ENCODE results near the gene APOA1.
A peak's percentile ranks its signal among the peaks of the same experiment; 100 is the strongest.
"Not testable (repeated sequence)": the region's sequence is repeated elsewhere in the genome, so short reads cannot be mapped to it uniquely, and the experiment has no call there.

Gene APOA1

DNA sequence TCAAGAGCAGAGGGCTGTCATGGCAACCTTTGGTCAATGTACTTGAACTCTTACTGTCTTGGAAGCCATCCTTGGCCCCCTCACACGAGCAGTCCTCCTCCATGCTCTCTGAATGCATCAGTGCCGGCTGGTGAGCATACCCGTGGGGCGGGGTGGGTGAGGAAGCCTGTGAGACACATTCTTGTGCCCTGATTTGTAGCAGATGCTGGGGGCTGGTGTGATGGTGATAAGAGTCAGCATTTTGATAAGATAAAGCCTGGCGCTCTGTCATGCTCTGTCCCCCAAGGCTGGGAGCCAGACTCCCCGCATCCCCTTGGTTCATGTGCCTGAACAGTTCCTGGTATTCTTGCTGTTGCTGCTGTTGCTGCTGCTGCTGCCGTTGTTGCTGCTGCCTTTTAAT is 20.5 kb upstream of the APOA1 start:
- DNase-seq (ENCODE audit: low read depth in 2 of 2) = no peak

GRCh38 chr11:116857316-116857715 is 19.9 kb upstream of the APOA1 start:
- no peak for DNase-seq (ENCODE audit: low read depth in 2 of 2)

- DNase-seq (ENCODE audit: low read depth in 2 of 2) = no peak
Measured at GRCh38 chr11:116856423-116856822, 19.0 kb upstream of the APOA1 start.

- no peak for DNase-seq (ENCODE audit: low read depth in 2 of 2)
Measured at GRCh38 chr11:116855413-116855812, 18.0 kb upstream of the APOA1 start.

GRCh38 chr11:116853461-116854073 is 16.1 kb upstream of the APOA1 start:
- peak in 1 of 2 donors; percentile 57 for DNase-seq (ENCODE audit: low read depth in 2 of 2)

DNA sequence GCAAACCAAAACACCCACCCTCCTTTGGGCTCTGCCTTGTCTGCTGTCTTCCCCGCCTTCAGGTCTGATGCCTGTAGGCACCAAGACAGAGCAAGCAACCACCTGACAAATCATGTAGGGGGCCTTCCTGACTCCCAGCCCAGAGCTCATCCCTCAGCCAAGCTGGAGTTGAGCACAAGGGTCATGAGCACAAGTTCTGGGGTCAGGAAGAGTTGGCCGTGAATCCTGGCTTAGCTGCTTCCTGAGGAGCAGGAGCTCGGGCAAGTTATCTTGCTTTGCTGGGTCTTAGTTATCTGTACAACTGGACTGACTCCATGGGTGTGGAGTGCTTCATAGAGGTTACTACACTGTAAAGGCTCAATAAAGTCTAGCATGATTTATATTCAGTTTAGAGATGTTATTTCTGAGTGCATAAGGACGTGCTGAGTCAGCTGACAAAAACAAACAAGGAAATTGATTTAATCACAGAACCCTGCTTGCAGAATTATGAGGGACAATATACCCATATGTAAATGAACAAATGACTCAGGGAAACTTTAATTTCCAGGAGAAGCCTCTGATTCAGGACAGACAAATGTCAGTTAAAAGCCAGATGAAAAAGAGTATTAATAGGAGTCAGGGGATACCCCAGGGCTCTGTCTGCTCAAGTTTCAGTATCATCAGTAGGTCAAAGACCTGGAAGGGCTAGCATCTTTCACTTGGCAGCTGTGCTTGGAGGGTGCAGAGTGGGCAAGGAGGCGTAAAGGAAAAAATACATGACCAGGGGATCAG is 15.0 kb upstream of the APOA1 start:
- DNase-seq (ENCODE audit: low read depth in 2 of 2) = no peak

GRCh38 chr11:116851626-116852025 is 14.2 kb upstream of the APOA1 start:
- no peak for DNase-seq (ENCODE audit: low read depth in 2 of 2)

DNA sequence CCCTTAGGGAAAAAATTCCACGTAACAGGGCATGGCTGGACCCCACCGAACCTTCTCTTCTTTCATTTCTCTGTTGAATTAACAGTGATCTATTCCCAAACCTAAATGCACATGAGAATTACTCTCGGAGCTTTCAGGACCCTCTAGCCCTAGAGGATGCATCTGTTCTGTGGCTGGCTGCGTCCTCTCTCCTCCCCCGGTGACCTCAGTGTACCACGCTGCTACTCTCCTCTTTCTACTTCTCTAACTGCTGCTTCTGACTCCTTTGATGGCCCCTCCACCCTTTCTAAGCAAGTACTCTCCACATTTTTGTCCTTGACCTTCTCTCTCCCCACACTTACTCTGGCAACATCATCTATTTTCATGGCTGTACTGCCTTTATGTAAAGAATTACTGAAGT is 12.1 kb upstream of the APOA1 start:
- no peak for DNase-seq (ENCODE audit: low read depth in 2 of 2)

DNA sequence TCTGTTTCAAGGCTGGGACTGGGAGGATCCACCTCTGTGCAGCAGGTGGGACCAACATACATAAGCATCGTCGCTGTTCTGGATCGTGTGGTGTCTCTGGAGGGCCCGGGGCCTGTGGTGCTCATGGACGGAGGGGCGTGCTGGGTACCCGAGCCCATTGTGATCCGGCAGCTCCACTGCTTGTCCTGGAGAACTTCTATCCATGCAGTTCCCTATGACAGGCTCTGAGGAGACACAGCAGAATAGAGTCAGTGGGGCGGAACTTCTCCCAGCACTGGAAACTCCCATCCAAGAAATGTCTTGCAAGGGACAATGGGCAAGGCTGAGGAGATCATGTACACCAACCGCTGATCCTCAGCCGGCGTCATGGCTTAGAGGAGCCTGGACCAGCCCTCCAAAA is 11.6 kb upstream of the APOA1 start:
- DNase-seq (ENCODE audit: low read depth in 2 of 2) = no peak

- no peak for DNase-seq (ENCODE audit: low read depth in 2 of 2)
Measured at GRCh38 chr11:116847612-116848011, 10.2 kb upstream of the APOA1 start.

DNA sequence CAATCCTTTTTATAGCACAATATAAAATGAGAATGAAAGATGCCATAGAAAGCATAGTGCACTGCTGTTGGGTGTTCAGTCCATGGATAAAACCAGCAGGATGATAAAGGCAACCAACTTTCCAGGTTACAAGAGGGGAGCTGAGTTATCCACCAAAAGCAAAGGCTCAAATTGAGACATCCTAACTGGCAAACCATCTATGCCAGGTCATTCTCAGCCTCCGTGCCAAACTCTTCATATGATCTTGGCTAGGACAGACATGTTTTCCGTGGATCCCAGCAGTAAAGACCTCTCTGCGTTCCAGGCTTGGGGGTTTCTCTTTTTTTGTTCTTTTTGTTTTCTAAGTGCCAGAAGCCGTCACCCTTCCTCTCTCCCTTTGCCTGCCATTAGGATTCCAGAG is 7.3 kb upstream of the APOA1 start:
- DNase-seq (ENCODE audit: low read depth in 2 of 2) = no peak

DNA sequence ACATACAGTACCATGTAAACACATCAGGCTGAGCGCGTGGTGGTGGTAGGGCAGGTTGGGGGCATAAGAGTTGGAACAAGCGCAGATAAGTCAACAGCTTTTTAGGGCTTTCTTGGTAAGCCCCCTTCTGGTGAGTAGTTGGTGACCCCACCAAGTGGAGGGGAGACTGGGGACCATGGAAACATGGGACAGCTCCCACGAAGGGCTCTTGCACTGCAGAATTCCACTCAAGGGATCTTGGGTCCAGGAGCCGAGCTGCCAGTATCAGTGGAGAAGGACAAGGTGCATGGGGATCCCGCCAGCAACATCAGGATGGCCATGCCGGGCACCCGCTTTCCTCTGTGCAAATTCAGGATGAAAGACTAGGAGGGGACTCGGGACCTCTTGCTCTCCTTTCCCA is 6.2 kb upstream of the APOA1 start:
- no peak for DNase-seq (ENCODE audit: low read depth in 2 of 2)

DNA sequence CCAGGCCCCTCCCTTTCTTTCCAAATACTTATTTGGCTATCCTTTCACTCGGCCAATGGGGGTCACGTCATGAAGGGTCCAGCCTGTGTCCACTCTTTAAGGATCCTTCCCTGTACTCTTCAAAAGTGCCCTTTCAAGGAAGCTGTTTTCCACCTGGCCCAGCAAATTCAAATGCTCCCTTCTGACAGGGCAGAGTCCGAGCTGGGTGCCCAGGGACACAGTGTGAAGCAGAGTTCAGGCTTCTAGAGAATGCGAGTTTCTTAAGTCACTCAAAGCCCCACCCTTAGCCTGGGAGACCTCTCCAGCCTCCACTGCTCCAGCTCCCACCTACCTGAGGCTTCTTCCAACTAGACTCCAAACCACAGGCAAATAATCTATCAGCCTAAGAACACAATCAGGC is 5.5 kb upstream of the APOA1 start:
- DNase-seq (ENCODE audit: low read depth in 2 of 2) = no peak

DNA sequence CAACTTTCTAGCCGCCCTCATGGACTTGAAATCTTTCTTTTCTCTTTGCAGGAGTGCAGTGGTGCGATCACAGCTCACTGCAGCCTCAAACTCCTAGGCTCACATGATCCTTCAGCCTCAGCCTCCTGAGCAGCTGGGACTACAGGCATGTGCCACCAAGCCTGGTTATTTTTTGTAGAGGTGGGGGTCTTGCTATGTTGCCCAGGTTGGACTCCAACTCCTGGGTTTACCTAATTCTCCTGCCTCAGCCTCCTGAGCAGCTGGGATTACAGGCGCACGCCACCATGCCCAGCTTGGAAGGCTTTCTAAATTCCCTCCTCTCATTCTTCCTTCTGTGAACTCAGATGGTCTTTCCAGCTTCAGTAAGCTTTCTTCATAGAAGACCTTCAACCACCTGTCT is 4.7 kb upstream of the APOA1 start:
- DNase-seq (ENCODE audit: low read depth in 2 of 2) = no peak

GRCh38 chr11:116840746-116841296 is 3.4 kb upstream of the APOA1 start:
- no peak for DNase-seq (ENCODE audit: low read depth in 2 of 2)

- DNase-seq (ENCODE audit: low read depth in 2 of 2) = no peak
Measured at GRCh38 chr11:116840224-116840745, 2.9 kb upstream of the APOA1 start.

DNA sequence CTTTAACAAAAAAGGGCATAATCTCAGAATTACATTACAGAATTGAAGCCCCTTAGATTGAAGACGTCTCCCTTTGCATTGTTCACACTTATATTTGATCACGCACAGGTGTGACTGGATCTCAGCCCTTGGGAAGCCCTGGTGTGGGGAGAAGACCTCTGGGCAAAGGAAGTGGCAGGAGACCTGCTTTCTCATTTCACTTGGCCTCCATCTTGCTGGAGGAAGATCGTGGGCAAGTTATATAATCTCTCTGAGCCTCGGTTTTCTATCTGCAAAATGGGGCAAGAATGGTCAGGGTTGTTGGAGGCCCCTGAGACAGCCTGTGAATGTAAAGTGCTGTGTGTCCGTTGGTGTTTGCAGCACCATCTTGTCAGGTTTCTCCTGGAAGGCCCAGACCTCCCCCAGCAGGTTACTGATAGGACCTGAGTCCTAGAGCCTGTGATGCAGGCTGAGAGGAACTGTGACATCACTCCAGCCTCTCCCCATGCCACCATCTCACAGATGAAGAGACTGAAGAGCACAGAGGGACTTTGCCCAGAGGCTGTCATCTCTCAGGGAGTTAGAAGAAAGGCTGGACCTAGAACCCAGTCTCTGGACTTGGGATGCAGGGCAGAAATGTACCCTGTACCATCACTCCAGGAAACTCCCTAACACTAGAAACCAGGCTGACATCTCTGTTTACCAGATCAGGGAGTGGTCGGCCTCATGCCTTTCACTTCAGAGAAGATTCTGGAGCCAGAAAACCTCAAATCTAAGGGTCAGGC is 1.1 kb upstream of the APOA1 start:
- no peak for DNase-seq (ENCODE audit: low read depth in 2 of 2)

- no peak for DNase-seq (ENCODE audit: low read depth in 2 of 2)
Measured at GRCh38 chr11:116836632-116836991, 810 bp downstream of the APOA1 start.

GRCh38 chr11:116835791-116836631 is 1.4 kb downstream of the APOA1 start:
- DNase-seq (ENCODE audit: low read depth in 2 of 2) = peak; percentile 68 to 76

GRCh38 chr11:116835042-116835772 is 2.2 kb downstream of the APOA1 start:
- DNase-seq (ENCODE audit: low read depth in 2 of 2) = no peak

- DNase-seq (ENCODE audit: low read depth in 2 of 2) = not testable (repeated sequence)
Measured at GRCh38 chr11:116834535-116835041, 2.8 kb downstream of the APOA1 start.
